Measurements from ENCODE around the gene CCL25.
A peak's percentile ranks its signal among the peaks of the same experiment; 100 is the strongest.

The CCL25 gene

DNA sequence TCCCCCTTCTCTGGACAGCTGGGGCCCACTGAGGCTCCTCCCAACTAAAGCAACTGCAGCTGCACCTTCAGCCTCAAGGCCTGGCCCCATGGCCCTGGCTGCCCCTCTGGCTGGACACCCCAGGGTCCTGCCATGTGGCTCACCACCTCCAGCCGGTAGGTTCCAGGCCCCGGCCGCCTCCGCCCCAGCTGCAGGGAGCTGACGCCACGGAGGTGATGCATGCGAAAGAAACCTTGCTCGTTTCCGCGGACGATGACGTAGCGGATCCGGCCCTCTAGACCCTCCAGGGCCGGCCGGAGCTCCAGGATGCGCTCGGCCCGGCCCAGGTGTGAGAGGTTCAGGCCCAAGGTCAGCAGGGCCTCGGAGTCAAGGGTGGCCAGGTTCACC is 13.3 kb downstream of the CCL25 start:
- H3K27ac ChIP-seq: no peak overlapping the region
- TF ChIP-seq, protein P1, sequence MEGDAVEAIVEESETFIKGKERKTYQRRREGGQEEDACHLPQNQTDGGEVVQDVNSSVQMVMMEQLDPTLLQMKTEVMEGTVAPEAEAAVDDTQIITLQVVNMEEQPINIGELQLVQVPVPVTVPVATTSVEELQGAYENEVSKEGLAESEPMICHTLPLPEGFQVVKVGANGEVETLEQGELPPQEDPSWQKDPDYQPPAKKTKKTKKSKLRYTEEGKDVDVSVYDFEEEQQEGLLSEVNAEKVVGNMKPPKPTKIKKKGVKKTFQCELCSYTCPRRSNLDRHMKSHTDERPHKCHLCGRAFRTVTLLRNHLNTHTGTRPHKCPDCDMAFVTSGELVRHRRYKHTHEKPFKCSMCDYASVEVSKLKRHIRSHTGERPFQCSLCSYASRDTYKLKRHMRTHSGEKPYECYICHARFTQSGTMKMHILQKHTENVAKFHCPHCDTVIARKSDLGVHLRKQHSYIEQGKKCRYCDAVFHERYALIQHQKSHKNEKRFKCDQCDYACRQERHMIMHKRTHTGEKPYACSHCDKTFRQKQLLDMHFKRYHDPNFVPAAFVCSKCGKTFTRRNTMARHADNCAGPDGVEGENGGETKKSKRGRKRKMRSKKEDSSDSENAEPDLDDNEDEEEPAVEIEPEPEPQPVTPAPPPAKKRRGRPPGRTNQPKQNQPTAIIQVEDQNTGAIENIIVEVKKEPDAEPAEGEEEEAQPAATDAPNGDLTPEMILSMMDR (conservative IDR thresholded peaks at IDR 0.05): no peak

DNA sequence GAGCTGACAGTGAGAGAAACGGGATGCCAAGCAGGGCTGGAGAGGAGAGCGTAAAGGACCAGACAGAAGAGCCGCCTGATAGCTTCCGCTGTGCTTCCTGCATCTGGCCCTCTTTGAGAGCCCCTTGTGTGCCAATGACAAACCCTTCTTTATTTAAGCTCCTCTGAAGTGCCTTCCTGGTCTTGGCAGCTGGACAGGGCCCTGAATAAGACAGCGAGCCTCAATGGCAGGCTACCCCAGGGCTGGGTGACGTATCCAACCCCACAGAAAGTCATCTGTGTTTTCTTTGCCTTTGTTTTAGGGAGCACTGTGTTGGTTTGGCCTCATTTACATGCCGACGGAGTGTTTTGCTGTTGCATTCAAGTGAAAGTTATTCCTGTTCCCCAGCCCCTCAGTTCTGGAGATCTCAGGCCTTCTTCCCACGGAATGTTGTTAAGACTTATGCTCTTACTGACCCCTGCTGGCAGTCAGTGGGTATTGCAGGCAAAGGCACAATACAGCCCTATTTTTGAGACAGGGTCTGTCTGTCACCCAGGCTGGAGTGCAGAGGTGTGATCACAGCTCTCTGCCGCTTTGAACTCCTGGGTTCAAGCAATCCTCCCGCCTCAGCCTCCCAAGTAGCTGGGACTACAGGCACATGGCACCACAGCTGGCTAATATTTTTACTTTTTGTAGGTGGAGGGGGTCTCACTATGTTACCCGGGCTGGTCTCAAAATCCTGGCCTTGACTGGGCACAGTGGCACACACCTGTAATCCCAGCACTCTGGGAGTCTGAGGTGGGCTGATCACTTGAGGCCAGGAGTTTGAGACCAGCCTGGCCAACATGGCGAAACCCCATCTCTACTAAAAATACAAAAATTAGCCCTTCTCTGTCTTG is 16.8 kb downstream of the CCL25 start:
- no peak overlapping the region for H3K27ac ChIP-seq
- TF ChIP-seq, protein P1 (conservative IDR thresholded peaks at IDR 0.05): peak; percentile 28; the same call in 1 of the 2 replicates

DNA sequence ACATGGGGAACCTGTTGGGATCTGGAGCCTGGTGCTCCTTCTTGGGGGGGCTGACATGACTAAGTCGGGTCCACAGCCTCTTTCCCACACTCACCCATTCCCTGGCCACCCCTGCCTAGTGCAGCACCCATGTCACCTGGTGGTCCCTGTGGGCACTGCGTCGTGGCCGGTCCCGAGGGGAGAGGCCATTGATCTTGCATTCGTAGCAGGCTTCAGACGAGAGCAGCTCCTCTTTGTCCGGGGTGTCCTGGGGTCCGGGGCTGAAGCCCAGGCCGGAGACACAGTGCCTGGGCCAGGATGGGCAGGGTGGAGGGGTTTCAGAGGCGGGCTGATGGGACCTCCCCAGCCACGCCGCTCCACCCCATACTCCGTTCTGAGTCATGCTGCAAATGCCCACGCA is 19.4 kb downstream of the CCL25 start:
- TF ChIP-seq, protein P1 (conservative IDR thresholded peaks at IDR 0.05): no peak
- H3K27ac ChIP-seq: no peak overlapping the region

DNA sequence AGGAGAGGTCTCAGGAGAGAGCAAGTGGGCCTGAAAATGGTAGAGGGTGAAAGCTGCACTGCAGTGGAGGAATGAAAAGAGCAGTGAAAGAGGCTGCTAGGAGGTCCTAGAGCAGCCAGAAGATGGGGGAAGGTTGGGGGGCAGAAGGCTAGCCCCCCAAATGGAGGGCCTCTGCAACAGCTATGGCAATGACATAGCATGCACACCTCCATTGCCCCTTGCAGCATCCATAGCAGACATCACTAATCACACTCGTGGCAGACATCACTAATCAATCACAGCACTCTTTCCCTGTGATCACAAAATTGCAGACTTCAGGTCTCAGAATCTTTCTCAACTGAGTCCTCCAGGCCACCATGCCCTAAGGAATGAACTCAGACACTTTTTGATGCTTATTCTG is 21.9 kb downstream of the CCL25 start:
- TF ChIP-seq, protein P1 (conservative IDR thresholded peaks at IDR 0.05): no peak
- H3K27ac ChIP-seq: no peak overlapping the region

DNA sequence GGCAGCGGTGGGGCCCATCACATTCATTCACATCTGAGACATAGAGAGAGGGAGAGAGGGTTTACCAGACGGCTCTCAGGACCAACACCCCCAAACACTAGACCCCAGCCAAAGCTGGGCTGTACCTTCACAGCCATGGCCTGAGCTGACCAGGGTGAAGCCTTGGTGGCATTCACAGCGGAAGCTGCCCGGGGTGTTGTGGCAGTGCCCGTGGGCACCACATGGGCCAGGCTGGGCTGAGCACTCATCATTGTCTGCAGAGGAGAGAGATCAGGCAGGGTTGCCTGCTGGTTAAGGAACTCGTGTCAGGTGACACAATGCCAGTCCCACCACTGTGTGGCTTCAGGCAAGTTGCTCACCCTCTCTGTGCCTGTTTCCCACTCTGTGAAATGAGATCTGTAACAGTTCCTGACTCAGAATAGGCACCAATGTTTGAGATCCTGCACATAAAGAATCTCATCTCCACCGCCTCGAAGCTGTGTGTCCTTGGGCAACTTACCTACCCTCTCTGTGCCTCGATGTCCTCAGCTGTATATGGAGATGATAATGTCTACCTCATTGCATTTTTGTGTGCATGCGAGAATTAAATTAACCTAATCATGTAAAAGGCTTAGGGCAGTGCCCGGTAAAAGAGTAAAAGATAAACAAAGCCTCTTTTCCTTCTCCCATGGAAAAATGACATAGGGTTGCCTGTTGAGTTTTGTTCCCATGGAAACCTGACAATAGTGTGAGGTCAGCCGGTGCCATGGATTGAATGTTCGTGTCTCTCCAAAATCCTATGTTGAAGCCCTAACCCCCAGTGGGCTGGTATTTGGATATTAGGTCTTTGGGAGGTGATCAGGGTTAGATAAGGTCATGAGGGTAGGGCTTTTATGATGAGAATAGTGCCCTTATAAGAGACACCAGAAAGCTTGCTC is 22.9 kb downstream of the CCL25 start:
- no peak overlapping the region for H3K27ac ChIP-seq
- TF ChIP-seq, protein P1 (conservative IDR thresholded peaks at IDR 0.05): no peak

DNA sequence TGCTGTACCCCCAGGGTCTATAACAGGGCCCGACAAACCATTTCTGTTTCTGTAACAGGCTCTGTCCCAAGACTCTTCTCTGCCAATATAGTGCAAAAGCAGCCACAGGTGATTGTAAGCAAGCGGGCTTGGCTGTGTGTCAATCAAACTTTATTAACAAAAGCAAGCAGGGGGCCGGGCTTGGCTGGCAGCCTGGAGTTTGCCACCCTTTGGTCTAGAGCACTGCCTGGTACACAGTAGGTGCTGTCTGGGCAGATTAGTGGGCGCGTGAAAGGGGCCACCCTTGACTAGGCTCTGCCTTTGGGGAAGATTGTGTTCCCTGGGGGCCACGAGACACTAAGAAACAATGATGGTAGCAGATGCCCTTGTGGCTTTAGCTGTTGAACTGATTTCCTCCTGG is 27.4 kb downstream of the CCL25 start:
- no peak overlapping the region for H3K27ac ChIP-seq
- TF ChIP-seq, protein P1 (conservative IDR thresholded peaks at IDR 0.05): no peak

DNA sequence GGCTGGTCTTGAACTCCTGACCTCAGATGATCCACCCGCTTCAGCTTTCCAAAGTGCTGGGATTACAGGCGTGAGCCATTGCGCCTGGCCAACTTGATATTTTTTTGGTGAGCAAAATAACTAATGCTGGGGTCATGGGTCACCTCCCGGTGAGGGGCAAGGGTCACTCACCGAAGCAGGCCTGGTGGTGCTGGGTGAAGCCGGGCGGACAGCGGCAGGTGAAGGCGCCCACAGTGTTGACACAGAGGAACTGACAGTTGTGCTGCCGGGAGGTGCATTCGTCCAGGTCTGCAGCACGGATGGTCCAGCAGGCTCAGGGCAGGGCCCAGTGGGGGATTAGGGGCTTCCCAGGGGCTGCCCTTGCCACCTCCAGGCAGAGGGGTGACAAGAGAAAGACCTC is 28.3 kb downstream of the CCL25 start:
- TF ChIP-seq, protein P1 (conservative IDR thresholded peaks at IDR 0.05): no peak
- no peak overlapping the region for H3K27ac ChIP-seq

Data from VCaP (cell line).